Body of pancreas (tissue), 4 donors: ENCODE results near the gene CDK4.

Experiments
- CTCF ChIP-seq, 7 experiments: fragments of 450-650 bp in 4 of 7; fragments of 200-600 bp in 3 of 7; sonication (generic) in 3 of 7; IDR thresholded peaks; one replicate each; pipeline ENCODE4 v1.5.1; 2016 to 2019; ENCODE audit warnings: antibody characterized with exemption in 7 of 7
- POLR2A ChIP-seq, 3 donors: fragments of 450-650 bp; IDR thresholded peaks; one replicate each; pipeline ENCODE4 v1.6.1; 2016; ENCODE audit warnings: antibody characterized with exemption in 3 of 3, mild to moderate bottlenecking in 2 of 3

DNA sequence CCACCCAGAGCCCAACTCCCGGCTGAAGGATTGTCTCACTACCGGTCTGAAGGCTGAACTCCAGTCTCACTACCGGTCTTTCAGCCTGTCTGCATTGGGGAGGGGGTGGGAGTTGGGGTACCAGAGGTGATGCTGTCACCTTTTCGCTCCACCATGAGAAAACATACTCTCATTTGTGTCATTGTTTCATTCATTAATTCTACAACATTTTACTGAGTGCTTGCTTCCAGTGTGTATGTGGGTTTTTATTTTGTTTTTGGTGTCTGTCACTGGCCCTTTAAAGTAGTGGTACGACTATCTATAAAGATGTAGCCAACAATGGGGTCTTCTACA lies 524 bp upstream of the CDK4 start:
- TF ChIP-seq CTCF (IDR thresholded peaks at IDR 0.05) (no peak), POLR2A (IDR thresholded peaks at IDR 0.05) (no peak)
